ENCODE results near the gene KISS1. TPM values are rescaled to one million over a fixed set of nuclear protein-coding genes. Genes with fewer than 3 reads are reported as not detected.
"Not testable (repeated sequence)": the region's sequence is repeated elsewhere in the genome, so short reads cannot be mapped to it uniquely, and the experiment has no call there.

KISS1 gene, protein sequence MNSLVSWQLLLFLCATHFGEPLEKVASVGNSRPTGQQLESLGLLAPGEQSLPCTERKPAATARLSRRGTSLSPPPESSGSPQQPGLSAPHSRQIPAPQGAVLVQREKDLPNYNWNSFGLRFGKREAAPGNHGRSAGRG
- 190 and 222 TPM in 2 replicates for total RNA-seq (2014; rRNA removed; shearing (Covaris generic))

DNA sequence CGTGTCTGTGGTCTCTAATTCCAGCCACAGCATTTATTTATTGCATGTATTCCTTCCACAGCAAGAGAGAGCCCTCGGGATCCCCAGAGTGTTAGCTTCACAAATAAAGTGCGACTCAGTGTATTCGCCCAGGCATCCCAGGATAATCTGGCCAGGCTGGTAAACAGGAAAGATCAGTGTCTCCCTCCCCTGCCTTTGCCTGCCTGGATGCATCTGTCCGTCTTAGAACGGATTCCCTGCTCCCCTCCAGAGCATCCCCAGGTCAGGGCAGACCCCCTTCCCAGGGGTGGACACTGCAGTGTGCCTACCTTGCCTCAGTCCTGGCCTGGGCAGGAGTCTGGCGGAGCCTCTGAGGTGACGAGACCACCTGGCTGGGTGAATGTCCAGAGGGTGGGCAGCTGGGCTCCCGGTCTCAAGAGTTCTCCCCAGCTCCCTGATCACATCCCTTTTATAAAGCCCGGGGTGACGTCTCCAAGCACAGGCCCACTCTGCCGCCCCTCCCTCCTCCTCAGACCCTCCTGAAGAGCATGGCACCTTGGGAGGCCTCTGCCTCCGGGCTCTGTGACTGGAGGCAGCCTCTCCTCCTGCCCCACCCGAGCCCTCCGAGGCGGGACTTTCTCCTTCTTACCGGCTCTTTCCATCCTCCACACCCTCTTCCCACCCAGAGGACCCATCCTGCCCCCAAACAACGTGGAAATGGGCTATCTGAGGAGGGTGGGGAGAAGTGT, at the start of gene KISS1:
TSS of gene KISS1 (minus strand) at position 424 of the 728 bp plus-strand sequence. CDS start 3,615 bp downstream, outside the sequence.
- peak; percentile 50 to 61 for DNase-seq (ENCODE audit: low read depth in 1 of 2, low spot score in 2 of 2)
- Histone ChIP-seq H3K4me1 (replicated peaks) (peaks cover 48% of the 10 kb centered on the region), H3K27ac (peak within 1 kb of the TSS; percentile 91)

DNA sequence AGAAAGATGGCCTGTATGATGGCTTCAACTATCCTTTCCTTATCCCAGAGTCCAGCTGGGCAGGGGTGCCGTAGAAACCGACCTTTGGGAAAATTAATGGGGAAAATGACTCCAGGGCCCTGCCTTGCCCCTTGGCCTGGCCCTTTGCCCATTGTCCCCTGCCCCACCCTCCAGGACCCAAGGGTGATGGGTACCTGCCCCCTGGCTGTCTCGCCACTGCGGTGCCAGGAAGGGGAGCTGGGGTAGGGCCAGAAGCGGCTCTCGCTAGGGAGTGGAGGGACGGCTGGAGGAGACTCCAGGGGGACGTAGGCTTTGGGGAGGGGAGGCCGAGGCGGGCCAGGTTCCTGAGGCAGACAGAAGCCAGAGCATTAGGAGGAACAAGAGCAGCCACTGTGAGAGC, 46.6 kb upstream of the KISS1 start:
- no peak overlapping the region for H3K27ac ChIP-seq
- H3K27me3 ChIP-seq (replicated peaks): no peaks in the 10 kb centered on the region
- H3K4me3 ChIP-seq: no peak overlapping the region
- no peaks in the 10 kb centered on the region for H3K9me3 ChIP-seq (replicated peaks)
- H3K36me3 ChIP-seq: no peaks in the 10 kb centered on the region
- no peaks in the 10 kb centered on the region for H3K4me1 ChIP-seq (replicated peaks)
- no peak for DNase-seq (ENCODE audit: low read depth in 1 of 2, low spot score in 2 of 2)

More for the DNA sequence above, at the start of gene KISS1:
- no peaks in the 10 kb centered on the region for H3K27me3 ChIP-seq (replicated peaks)
- H3K9me3 ChIP-seq (replicated peaks): no peaks in the 10 kb centered on the region
- peak within 1 kb of the TSS; percentile 39 for H3K4me3 ChIP-seq
- peaks cover 13% of the 10 kb centered on the region for H3K36me3 ChIP-seq

DNA sequence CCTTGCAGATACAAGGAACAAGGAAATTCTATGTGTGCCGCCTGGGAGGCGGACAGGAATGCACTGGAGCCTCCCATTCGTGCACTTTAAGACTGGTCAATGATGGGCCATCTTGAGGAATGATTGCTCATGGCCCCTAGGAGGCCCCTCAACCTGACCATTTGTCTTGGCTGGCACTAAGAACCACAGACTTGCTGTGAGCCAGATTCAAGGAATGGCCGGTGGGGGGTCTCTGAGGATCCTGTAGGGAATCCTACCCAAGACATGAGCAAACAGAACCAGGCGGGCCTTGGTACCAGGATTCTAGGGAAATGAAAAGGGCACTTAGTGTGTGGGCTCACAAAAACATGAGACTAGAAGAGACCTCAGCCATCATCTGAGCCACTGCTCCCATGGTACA, 45.6 kb upstream of the KISS1 start:
- H3K4me3 ChIP-seq: no peak overlapping the region
- no peak overlapping the region for H3K27ac ChIP-seq
- no peak for DNase-seq (ENCODE audit: low read depth in 1 of 2, low spot score in 2 of 2)
- no peaks in the 10 kb centered on the region for H3K36me3 ChIP-seq
- no peaks in the 10 kb centered on the region for H3K4me1 ChIP-seq (replicated peaks)
- no peaks in the 10 kb centered on the region for H3K27me3 ChIP-seq (replicated peaks)
- no peaks in the 10 kb centered on the region for H3K9me3 ChIP-seq (replicated peaks)

DNA sequence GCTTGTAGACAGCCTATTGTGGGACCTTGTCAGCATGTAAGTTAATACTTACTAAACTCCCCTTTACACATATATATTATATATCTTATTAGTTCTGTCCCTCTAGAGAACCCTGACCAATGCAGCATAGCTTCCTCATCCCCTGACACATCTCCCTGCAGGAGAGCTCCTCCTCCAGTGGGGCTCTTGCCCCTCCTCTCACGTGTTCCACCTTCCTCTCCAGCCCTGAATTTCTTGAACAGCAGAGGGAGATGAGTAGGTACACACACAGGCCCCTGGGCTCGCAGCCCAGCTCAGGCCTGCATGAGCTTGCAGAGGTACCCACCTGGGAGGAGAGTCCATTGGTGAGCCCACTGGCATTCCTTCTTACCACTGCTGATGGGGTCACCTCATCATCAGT, 44.8 kb upstream of the KISS1 start:
- Histone ChIP-seq H3K9me3 (replicated peaks) (no peaks in the 10 kb centered on the region), H3K27ac (no peak overlapping the region), H3K4me3 (no peak overlapping the region), H3K4me1 (replicated peaks) (no peaks in the 10 kb centered on the region), H3K36me3 (no peaks in the 10 kb centered on the region), H3K27me3 (replicated peaks) (no peaks in the 10 kb centered on the region)
- DNase-seq (ENCODE audit: low read depth in 1 of 2, low spot score in 2 of 2): no peak

DNA sequence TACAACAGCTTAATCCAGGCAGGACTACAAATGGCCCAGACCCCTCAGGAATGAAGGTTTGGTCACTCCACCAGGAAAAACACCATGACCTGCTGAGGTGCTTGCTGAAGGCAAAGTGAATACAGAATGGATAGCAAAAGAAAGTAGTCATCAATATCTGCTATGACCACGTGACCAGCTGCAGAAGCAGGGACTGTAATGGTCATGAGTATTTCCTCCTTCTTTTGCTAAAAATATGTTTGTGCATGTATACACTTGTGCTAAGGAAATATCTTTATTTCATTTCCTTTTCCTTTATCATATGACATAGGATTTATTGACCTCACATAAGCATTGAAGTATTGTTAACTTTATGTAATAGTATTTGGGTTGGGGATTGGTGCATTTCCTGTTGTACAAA, 43.9 kb upstream of the KISS1 start:
- Histone ChIP-seq H3K27ac (no peak overlapping the region), H3K4me3 (no peak overlapping the region), H3K9me3 (replicated peaks) (no peaks in the 10 kb centered on the region), H3K36me3 (no peaks in the 10 kb centered on the region), H3K27me3 (replicated peaks) (no peaks in the 10 kb centered on the region), H3K4me1 (replicated peaks) (no peaks in the 10 kb centered on the region)
- DNase-seq (ENCODE audit: low read depth in 1 of 2, low spot score in 2 of 2): no peak

DNA sequence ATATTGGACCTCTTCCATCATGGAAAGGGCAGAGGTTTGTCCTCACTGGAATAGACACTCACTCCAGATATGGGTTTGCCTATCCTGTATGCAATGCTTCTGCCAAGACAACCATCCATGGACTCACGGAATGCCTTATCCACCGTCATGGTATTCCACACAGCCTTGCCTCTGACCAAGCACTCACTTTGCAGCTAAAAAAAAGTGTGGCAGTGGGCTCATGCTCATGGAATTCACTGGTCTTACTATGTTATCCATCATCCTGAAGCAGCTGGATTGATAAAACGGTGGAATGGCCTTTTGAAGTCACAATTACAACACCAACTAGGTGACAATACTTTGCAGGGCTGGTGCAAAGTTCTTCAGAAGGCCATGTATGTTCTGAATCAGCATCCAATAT, 43.1 kb upstream of the KISS1 start:
- not testable (repeated sequence) for H3K27me3 ChIP-seq (replicated peaks); H3K36me3 ChIP-seq; H3K27ac ChIP-seq; H3K4me1 ChIP-seq (replicated peaks); DNase-seq (ENCODE audit: low read depth in 1 of 2, low spot score in 2 of 2); H3K4me3 ChIP-seq; H3K9me3 ChIP-seq (replicated peaks)

DNA sequence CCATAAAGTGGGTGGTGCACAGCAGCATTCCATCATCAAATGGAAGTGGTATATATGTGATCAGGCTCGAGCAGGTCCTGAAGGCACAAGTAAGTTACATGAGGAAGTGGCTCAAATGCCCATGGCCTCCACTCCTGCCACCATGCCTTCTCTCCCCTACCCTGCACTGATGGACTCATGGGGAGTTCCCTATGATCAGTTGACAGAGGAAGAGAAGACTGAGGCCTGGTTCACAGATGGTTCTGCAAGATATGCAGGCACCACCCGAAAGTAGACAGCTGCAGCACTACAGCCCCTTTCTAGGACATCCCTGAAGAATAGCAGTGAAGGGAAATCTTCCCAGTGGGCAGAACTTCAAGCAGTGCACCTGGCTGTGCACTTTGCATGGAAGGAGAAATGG, 42.2 kb upstream of the KISS1 start:
- H3K9me3 ChIP-seq (replicated peaks); DNase-seq (ENCODE audit: low read depth in 1 of 2, low spot score in 2 of 2); H3K4me1 ChIP-seq (replicated peaks); H3K27me3 ChIP-seq (replicated peaks); H3K4me3 ChIP-seq; H3K36me3 ChIP-seq; H3K27ac ChIP-seq: not testable (repeated sequence)

DNA sequence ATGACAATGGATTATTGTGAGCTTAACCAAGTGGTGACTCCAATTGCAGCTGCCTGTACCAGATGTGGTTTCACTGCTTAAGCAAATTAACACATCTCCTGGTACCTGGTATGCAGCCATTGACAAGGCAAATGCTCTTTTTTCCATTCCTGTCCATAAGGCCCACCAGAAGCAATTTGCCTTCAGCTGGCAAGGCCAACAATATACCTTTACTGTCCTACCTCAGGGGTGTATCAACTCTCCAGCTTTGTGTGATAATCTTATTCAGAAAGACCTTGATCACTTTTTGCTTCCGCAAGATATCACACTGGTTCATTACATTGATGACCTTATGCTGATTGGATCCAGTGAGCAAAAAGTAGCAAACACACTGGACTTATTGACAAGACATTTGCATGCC, 41.2 kb upstream of the KISS1 start:
- not testable (repeated sequence) for H3K4me3 ChIP-seq; H3K27ac ChIP-seq; H3K4me1 ChIP-seq (replicated peaks); H3K36me3 ChIP-seq; H3K9me3 ChIP-seq (replicated peaks); DNase-seq (ENCODE audit: low read depth in 1 of 2, low spot score in 2 of 2); H3K27me3 ChIP-seq (replicated peaks)

DNA sequence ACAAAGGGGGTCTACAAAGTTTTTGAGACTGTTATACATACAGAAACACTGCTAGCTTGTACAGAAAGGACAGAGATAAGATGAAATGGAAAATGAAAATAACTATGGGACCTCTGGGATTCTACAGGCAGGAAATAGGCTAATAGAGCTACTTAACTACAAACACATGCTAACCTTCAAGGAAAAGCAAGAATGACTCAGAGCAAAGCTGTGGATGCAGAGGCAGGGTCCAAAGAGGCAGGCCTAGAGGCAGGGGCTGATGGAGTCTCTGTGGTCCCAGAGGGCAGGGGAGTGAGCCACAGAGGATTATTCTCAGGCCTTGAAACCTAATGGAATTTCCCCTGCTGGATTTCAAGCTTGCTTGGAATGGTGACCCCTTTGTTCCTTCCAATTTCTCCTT, 36.2 kb upstream of the KISS1 start:
- Histone ChIP-seq H3K4me3 (no peak overlapping the region), H3K4me1 (replicated peaks) (no peaks in the 10 kb centered on the region), H3K27me3 (replicated peaks) (no peaks in the 10 kb centered on the region), H3K36me3 (no peaks in the 10 kb centered on the region), H3K27ac (no peak overlapping the region), H3K9me3 (replicated peaks) (no peaks in the 10 kb centered on the region)
- DNase-seq (ENCODE audit: low read depth in 1 of 2, low spot score in 2 of 2): no peak

DNA sequence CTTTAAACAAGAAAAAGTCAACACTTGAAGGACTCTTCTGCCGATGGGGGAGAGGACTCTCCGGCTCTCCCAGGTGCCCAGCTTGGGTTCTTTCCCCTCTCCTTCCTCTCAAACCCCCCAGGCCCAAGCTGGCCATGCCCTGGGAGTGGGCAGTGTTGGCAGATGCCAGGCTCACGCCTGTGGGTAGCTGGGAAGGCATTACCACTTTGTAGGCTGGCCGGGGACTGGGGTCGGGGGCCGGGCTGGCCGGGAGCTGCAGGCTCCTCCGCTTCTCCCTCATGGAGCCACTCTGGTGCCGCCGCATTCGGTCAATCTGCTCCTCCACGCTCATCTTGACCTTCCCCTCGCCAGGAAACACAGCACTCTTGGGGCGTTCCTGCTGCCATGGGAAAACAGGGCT, 33.9 kb upstream of the KISS1 start:
- DNase-seq (ENCODE audit: low read depth in 1 of 2, low spot score in 2 of 2): no peak
- H3K4me3 ChIP-seq: no peak overlapping the region
- no peaks in the 10 kb centered on the region for H3K27me3 ChIP-seq (replicated peaks)
- no peaks in the 10 kb centered on the region for H3K36me3 ChIP-seq
- no peaks in the 10 kb centered on the region for H3K9me3 ChIP-seq (replicated peaks)
- peaks cover 14% of the 10 kb centered on the region for H3K4me1 ChIP-seq (replicated peaks)
- H3K27ac ChIP-seq: no peak overlapping the region

DNA sequence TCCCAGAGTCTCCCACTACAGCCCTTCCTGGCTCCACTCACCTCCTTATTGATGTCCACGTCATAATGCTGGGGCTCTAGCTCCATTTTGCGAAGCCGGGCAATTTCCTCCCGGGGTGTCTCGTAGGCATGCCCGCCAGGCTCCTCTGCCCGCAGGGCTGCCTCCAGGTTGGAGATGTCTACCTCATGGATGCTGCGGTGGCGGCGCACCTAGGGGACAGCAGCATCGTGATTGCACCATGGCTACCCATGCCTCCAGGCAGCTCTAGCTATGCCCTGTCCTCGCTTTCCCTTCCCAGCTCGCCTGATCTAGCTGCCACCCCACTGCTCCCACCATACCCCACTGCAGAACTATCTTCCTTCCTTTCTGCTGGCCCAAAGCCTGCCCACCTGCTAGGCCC, 32.6 kb upstream of the KISS1 start:
- H3K4me1 ChIP-seq (replicated peaks): peaks cover 25% of the 10 kb centered on the region
- H3K27me3 ChIP-seq (replicated peaks): no peaks in the 10 kb centered on the region
- no peak overlapping the region for H3K4me3 ChIP-seq
- no peak for DNase-seq (ENCODE audit: low read depth in 1 of 2, low spot score in 2 of 2)
- H3K27ac ChIP-seq: no peak overlapping the region
- no peaks in the 10 kb centered on the region for H3K9me3 ChIP-seq (replicated peaks)
- no peaks in the 10 kb centered on the region for H3K36me3 ChIP-seq

DNA sequence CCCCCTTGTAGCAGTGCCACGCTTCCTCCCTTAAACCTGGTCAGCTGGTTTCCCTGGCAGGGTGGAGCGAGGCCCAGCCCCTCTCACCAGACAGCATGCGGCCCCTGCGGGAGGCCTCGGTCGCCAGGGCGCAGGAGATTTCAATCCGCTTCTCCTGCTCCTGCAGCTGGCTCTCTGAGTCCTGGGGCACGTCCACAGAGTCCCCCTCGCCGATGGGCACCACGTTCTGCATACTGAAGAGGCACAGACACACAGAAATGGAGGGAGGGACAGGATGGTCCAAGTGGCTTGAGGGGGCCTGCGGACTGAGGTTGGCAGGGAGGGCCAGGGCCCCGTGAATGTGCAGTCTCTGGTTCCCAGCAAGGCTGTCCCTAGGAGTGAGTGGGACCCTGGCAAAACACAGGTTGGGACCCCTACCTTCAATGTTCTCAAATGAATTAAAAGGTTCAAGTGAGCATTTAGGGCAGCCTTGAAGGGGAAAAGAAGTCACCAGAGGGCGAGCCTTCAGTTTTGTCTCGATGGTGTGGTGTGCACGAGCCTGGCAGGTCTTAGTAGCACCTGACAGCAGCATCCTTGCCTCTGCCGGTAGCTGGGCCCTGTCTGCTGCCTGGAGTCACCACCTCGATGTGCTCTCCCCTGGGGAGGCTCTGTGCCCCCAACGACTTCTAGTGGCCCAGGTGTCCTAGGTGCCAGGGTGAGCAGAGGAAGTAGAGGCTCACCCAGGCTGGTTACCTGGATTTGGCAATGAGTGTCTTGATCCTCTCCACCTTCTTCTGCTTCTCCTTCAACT, 31.9 kb upstream of the KISS1 start:
- H3K27me3 ChIP-seq (replicated peaks): no peaks in the 10 kb centered on the region
- H3K4me1 ChIP-seq (replicated peaks): peaks cover 25% of the 10 kb centered on the region
- no peaks in the 10 kb centered on the region for H3K36me3 ChIP-seq
- no peak for DNase-seq (ENCODE audit: low read depth in 1 of 2, low spot score in 2 of 2)
- H3K9me3 ChIP-seq (replicated peaks): no peaks in the 10 kb centered on the region
- H3K27ac ChIP-seq: no peak overlapping the region
- no peak overlapping the region for H3K4me3 ChIP-seq

DNA sequence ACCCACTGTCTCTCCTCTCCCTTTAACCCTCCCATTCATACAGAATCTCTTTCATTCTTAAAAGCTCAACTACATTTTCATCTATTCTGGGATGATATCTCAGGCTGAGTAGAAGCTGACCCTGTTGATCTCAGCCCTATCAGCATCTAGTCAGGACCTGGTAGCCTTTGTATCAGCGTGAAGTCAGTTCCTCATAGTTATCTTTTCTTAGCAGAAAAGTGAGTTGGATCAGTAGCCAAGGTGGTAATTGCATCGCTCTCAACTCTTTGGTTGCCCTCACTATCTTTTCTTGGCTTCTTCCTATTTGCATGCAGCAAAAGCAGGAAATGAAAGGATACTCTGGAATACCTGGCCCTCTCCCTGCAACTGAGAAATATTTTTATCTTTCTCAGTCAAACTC, 31.1 kb upstream of the KISS1 start:
- no peak for DNase-seq (ENCODE audit: low read depth in 1 of 2, low spot score in 2 of 2)
- no peaks in the 10 kb centered on the region for H3K36me3 ChIP-seq
- H3K9me3 ChIP-seq (replicated peaks): no peaks in the 10 kb centered on the region
- no peaks in the 10 kb centered on the region for H3K27me3 ChIP-seq (replicated peaks)
- peaks cover 25% of the 10 kb centered on the region for H3K4me1 ChIP-seq (replicated peaks)
- H3K27ac ChIP-seq: no peak overlapping the region
- no peak overlapping the region for H3K4me3 ChIP-seq
